Measurements from ENCODE around the gene DNAI1. TPM values are rescaled to one million over a fixed set of nuclear protein-coding genes. Genes with fewer than 3 reads are reported as not detected.
A peak's percentile ranks its signal among the peaks of the same experiment; 100 is the strongest.

DNAI1 gene
- total RNA-seq, 2 donors from 2014 or later, result 2.5 to 4.1 TPM

GRCh38 chr9:34563262-34563661, 104.7 kb downstream of the DNAI1 start:
- H3K27ac ChIP-seq (ENCODE audit: low read depth, low read length), result no peak overlapping the region
- no peak overlapping the region for H3K4me3 ChIP-seq (ENCODE audit: low read length)
- Mint-ChIP-seq H3K27ac (no peak overlapping the region), H3K4me1 (peaks cover 13% of the 10 kb centered on the region), H3K9me3 (no peaks in the 10 kb centered on the region), H3K4me3 (no peak overlapping the region), H3K36me3 (ENCODE audit: low read depth) (no peaks in the 10 kb centered on the region), H3K27me3 (ENCODE audit: insufficient read depth) (peaks cover 44% of the 10 kb centered on the region)
- H3K9ac ChIP-seq (ENCODE audit: extremely low read depth, low read length, poor library complexity, severe bottlenecking), result no peak overlapping the region
- TF ChIP-seq CTCF (conservative IDR thresholded peaks at IDR 0.05), result no peak
- H3K27me3 ChIP-seq (ENCODE audit: control insufficient read depth, insufficient read depth, low read length, poor library complexity, severe bottlenecking), result peaks cover 10% of the 10 kb centered on the region
- H3K9me3 ChIP-seq (ENCODE audit: control insufficient read depth, low read length), result no peaks in the 10 kb centered on the region
- WGBS, 2 experiments (ENCODE audit: insufficient coverage in 1 of 2, insufficient read length in 1 of 2), result 89% methylated on average over 5 of the region's 5 CpGs
- DNase-seq, result no peak
- peaks cover 7% of the 10 kb centered on the region for H3K4me1 ChIP-seq (ENCODE audit: control insufficient read depth, insufficient read depth, low read length)
- H3K36me3 ChIP-seq (ENCODE audit: control insufficient read depth, insufficient read depth, low read length), result no peaks in the 10 kb centered on the region

- DNase-seq, result no peak
- no peak overlapping the region for H3K27ac ChIP-seq (ENCODE audit: low read depth, low read length)
- H3K4me1 ChIP-seq (ENCODE audit: control insufficient read depth, insufficient read depth, low read length), result peaks cover 6% of the 10 kb centered on the region
- no peak for TF ChIP-seq CTCF (conservative IDR thresholded peaks at IDR 0.05)
- H3K9me3 ChIP-seq (ENCODE audit: control insufficient read depth, low read length), result no peaks in the 10 kb centered on the region
- Mint-ChIP-seq H3K27ac (no peak overlapping the region), H3K9me3 (no peaks in the 10 kb centered on the region), H3K4me1 (peaks cover 13% of the 10 kb centered on the region), H3K36me3 (ENCODE audit: low read depth) (no peaks in the 10 kb centered on the region), H3K27me3 (ENCODE audit: insufficient read depth) (peaks cover 48% of the 10 kb centered on the region), H3K4me3 (no peak overlapping the region)
- peaks cover 10% of the 10 kb centered on the region for H3K27me3 ChIP-seq (ENCODE audit: control insufficient read depth, insufficient read depth, low read length, poor library complexity, severe bottlenecking)
- H3K36me3 ChIP-seq (ENCODE audit: control insufficient read depth, insufficient read depth, low read length), result no peaks in the 10 kb centered on the region
- no peak overlapping the region for H3K9ac ChIP-seq (ENCODE audit: extremely low read depth, low read length, poor library complexity, severe bottlenecking)
- WGBS, 2 experiments (ENCODE audit: insufficient coverage in 1 of 2, insufficient read length in 1 of 2), result 89 to 96% methylated on average over 12 to 16 of the region's 16 CpGs
- no peak overlapping the region for H3K4me3 ChIP-seq (ENCODE audit: low read length)
Observed at GRCh38 chr9:34564617-34565016, 106.0 kb downstream of the DNAI1 start.

GRCh38 chr9:34565856-34566255, 107.3 kb downstream of the DNAI1 start:
- no peaks in the 10 kb centered on the region for H3K9me3 Mint-ChIP-seq
- no peak for DNase-seq
- H3K27ac Mint-ChIP-seq, result no peak overlapping the region
- no peaks in the 10 kb centered on the region for H3K9me3 ChIP-seq (ENCODE audit: control insufficient read depth, low read length)
- no peaks in the 10 kb centered on the region for H3K4me1 ChIP-seq (ENCODE audit: control insufficient read depth, insufficient read depth, low read length)
- H3K27me3 ChIP-seq (ENCODE audit: control insufficient read depth, insufficient read depth, low read length, poor library complexity, severe bottlenecking), result peaks cover 15% of the 10 kb centered on the region
- H3K27ac ChIP-seq (ENCODE audit: low read depth, low read length), result peak overlapping the region; percentile 74
- peaks cover 49% of the 10 kb centered on the region for H3K27me3 Mint-ChIP-seq (ENCODE audit: insufficient read depth)
- no peaks in the 10 kb centered on the region for H3K36me3 ChIP-seq (ENCODE audit: control insufficient read depth, insufficient read depth, low read length)
- WGBS, 2 experiments (ENCODE audit: insufficient coverage in 1 of 2, insufficient read length in 1 of 2), result 56 to 75% methylated on average over 2 to 8 of the region's 8 CpGs
- H3K4me3 Mint-ChIP-seq, result no peak overlapping the region
- no peaks in the 10 kb centered on the region for H3K36me3 Mint-ChIP-seq (ENCODE audit: low read depth)
- TF ChIP-seq CTCF (conservative IDR thresholded peaks at IDR 0.05), result no peak
- no peak overlapping the region for H3K4me3 ChIP-seq (ENCODE audit: low read length)
- H3K9ac ChIP-seq (ENCODE audit: extremely low read depth, low read length, poor library complexity, severe bottlenecking), result no peak overlapping the region
- H3K4me1 Mint-ChIP-seq, result peaks cover 8% of the 10 kb centered on the region

Measured in endodermal cell (in vitro differentiated cells).